AG04450 (cell line): ENCODE measurements around the gene MAPK8IP3. TPM values are rescaled to one million over a fixed set of nuclear protein-coding genes. Genes with fewer than 3 reads are reported as not detected.

Experiments
- CTCF ChIA-PET: fragments of 300-600, 350-600 bp; formaldehyde crosslinking; extraction: SDS; loops from one replicate; lab custom pipeline; 2022; ENCODE audit warnings: antibody characterized with exemption, inconsistent platforms; lab: Charles Lee
- POLR2A ChIA-PET: fragments of 350-600 bp; formaldehyde crosslinking; extraction: SDS; loops from one replicate; lab custom pipeline; 2021; ENCODE audit warnings: antibody characterized with exemption, inconsistent platforms; lab: Yijun Ruan, JAX
- DNase-seq: peaks from one replicate; pipeline ENCODE4 v3.0.0-alpha.2; 2011; ENCODE audit warnings: low read depth, low spot score
- H3K27ac ChIP-seq: one replicate; pipeline ENCODE4 v1.5.1; 2012; ENCODE audit warnings: low read depth, low read length, control low read depth
- H3K27me3 ChIP-seq: one replicate; pipeline ENCODE4 v1.6.0; 2012; ENCODE audit warnings: low read length; ENCODE audit not compliant: control insufficient read depth, insufficient read depth
- H3K4me3 ChIP-seq: 2 replicates; pipeline ENCODE4 v1.5.1; 2011; ENCODE audit warnings: mild to moderate bottlenecking, low read depth, low read length, control low read depth
- H3K9me3 ChIP-seq: 2 replicates; pipeline ENCODE4 v1.5.1; 2012; ENCODE audit warnings: low read length; ENCODE audit not compliant: control insufficient read depth, insufficient read depth
- CTCF ChIP-seq: IDR thresholded peaks from 2 replicates; pipeline ENCODE4 v1.5.1; 2011; ENCODE audit warnings: low read depth, low read length, control low read depth, inconsistent platforms
- polyA plus RNA-seq: library from polyadenylated mRNA; depleted of rRNA; stranded (reverse); fragments of >200 nt; gene quantifications from 2 replicates; pipeline ENCODE4 v1.2.3, GENCODE V29; 2011

Gene MAPK8IP3
- polyA plus RNA-seq, 1 experiment: 11.8 TPM

GRCh38 chr16:1681032-1681431 lies 25.0 kb upstream of the MAPK8IP3 start:
- POLR2A ChIA-PET: no interaction called here
- no peak for TF ChIP-seq CTCF
- H3K27me3 ChIP-seq: no peaks in the 10 kb centered on the region
- H3K4me3 ChIP-seq: no peak overlapping the region
- CTCF ChIA-PET: interaction anchor here (1.3 to 1.4 kb wide), 2 partner anchors 25 to 43 kb away, joined by 3 to 7 read pairs; partner anchors contain the start of gene MAPK8IP3
- H3K9me3 ChIP-seq: no peaks in the 10 kb centered on the region; the same call in 1 of the 2 replicates
- H3K27ac ChIP-seq: no peak overlapping the region
- no peak for DNase-seq

GRCh38 chr16:1687427-1688316 lies 18.3 kb upstream of the MAPK8IP3 start:
- TF ChIP-seq CTCF: no peak
- CTCF ChIA-PET: no interaction called here
- H3K9me3 ChIP-seq: peaks cover 8% of the 10 kb centered on the region
- no peak overlapping the region for H3K27ac ChIP-seq
- H3K4me3 ChIP-seq: no peak overlapping the region
- POLR2A ChIA-PET: no interaction called here
- no peaks in the 10 kb centered on the region for H3K27me3 ChIP-seq
- no peak for DNase-seq

- no peak overlapping the region for H3K4me3 ChIP-seq
These were observed 17.0 kb upstream of the MAPK8IP3 start for GRCh38 chr16:1688807-1689560.

GRCh38 chr16:1689853-1690252 lies 16.1 kb upstream of the MAPK8IP3 start:
- CTCF ChIA-PET: interaction anchor here (4.0 kb wide), 1 partner anchor 17 kb away, joined by 29 read pairs; the partner anchor contains the start of gene MAPK8IP3

More at GRCh38 chr16:1688807-1689560, 17.0 kb upstream of the MAPK8IP3 start:
- Histone ChIP-seq H3K9me3 (peaks cover 8% of the 10 kb centered on the region), H3K27ac (no peak overlapping the region), H3K27me3 (no peaks in the 10 kb centered on the region)
- TF ChIP-seq CTCF: no peak
- no peak for DNase-seq
- ChIA-PET POLR2A (no interaction called here), CTCF (interaction anchor here (4.0 kb wide), 1 partner anchor 17 kb away, joined by 29 read pairs; the partner anchor contains the start of gene MAPK8IP3)

More at GRCh38 chr16:1689853-1690252, 16.1 kb upstream of the MAPK8IP3 start:
- Histone ChIP-seq H3K4me3 (no peak overlapping the region), H3K9me3 (peaks cover 8% of the 10 kb centered on the region), H3K27ac (no peak overlapping the region), H3K27me3 (no peaks in the 10 kb centered on the region)
- POLR2A ChIA-PET: no interaction called here
- no peak for DNase-seq
- TF ChIP-seq CTCF: no peak
